KOPT-K1 (cell line): ENCODE data around the gene ZNF844.
"Not testable (repeated sequence)": the region's sequence is repeated elsewhere in the genome, so short reads cannot be mapped to it uniquely, and the experiment has no call there.

Experiments
- H3K27ac ChIP-seq: fragments of 200-600 bp; sonication (generic); 2 replicates; pipeline ENCODE4 v1.5.1; 2016; ENCODE audit warnings: antibody characterized with exemption, mild to moderate bottlenecking, low read depth, low read length; ENCODE audit not compliant: poor library complexity, severe bottlenecking
- H3K36me3 ChIP-seq: fragments of 200-600 bp; sonication (generic); 2 replicates; pipeline ENCODE4 v1.5.1; 2017; ENCODE audit warnings: antibody characterized with exemption, mild to moderate bottlenecking, low read length, moderate library complexity; ENCODE audit not compliant: insufficient read depth
- H3K9me3 ChIP-seq: fragments of 200-600 bp; sonication (generic); 2 replicates; pipeline ENCODE4 v1.5.1; 2017; ENCODE audit warnings: antibody characterized with exemption, low read length, mild to moderate bottlenecking; ENCODE audit not compliant: insufficient read depth, poor library complexity, severe bottlenecking

Gene ZNF844

GRCh38 chr19:12076331-12076730 lies 11.8 kb downstream of the ZNF844 start:
- peaks cover 51% of the 10 kb centered on the region for H3K9me3 ChIP-seq
- not testable (repeated sequence) for H3K36me3 ChIP-seq

GRCh38 chr19:12077375-12077774 lies 12.8 kb downstream of the ZNF844 start:
- Histone ChIP-seq H3K27ac (no peak overlapping the region), H3K36me3 (no peaks in the 10 kb centered on the region), H3K9me3 (peaks cover 51% of the 10 kb centered on the region)

More at GRCh38 chr19:12076331-12076730, 11.8 kb downstream of the ZNF844 start:
- H3K27ac ChIP-seq, result not testable (repeated sequence)

DNA sequence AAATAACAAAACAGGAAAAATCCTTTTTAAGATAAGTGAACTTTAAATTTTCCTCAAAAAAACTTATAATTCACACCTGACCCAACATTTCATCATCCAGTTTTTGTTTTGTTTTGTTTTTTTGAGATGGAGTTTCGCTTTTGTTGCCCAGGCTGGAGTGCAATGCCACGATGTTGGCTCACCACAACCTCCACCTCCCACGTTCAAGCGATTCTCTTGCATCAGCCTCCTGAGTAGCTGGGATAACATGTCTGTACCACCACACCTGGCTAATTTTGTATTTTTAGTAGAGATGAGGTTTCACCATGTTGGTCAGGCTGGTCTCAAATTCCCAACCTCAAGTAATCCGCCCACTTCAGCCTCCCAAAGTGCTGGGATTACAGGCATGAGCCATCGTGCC lies 18.8 kb downstream of the ZNF844 start:
- H3K36me3 ChIP-seq, H3K27ac ChIP-seq: not testable (repeated sequence)
- H3K9me3 ChIP-seq, result peaks cover 12% of the 10 kb centered on the region

GRCh38 chr19:12085074-12085818 lies 20.7 kb downstream of the ZNF844 start:
- peaks cover 4% of the 10 kb centered on the region for H3K9me3 ChIP-seq
- no peak overlapping the region for H3K27ac ChIP-seq
- no peaks in the 10 kb centered on the region for H3K36me3 ChIP-seq

GRCh38 chr19:12090807-12091206 lies 26.3 kb downstream of the ZNF844 start:
- H3K36me3 ChIP-seq, result peaks cover 21% of the 10 kb centered on the region
- no peaks in the 10 kb centered on the region for H3K9me3 ChIP-seq
- H3K27ac ChIP-seq, result no peak overlapping the region

DNA sequence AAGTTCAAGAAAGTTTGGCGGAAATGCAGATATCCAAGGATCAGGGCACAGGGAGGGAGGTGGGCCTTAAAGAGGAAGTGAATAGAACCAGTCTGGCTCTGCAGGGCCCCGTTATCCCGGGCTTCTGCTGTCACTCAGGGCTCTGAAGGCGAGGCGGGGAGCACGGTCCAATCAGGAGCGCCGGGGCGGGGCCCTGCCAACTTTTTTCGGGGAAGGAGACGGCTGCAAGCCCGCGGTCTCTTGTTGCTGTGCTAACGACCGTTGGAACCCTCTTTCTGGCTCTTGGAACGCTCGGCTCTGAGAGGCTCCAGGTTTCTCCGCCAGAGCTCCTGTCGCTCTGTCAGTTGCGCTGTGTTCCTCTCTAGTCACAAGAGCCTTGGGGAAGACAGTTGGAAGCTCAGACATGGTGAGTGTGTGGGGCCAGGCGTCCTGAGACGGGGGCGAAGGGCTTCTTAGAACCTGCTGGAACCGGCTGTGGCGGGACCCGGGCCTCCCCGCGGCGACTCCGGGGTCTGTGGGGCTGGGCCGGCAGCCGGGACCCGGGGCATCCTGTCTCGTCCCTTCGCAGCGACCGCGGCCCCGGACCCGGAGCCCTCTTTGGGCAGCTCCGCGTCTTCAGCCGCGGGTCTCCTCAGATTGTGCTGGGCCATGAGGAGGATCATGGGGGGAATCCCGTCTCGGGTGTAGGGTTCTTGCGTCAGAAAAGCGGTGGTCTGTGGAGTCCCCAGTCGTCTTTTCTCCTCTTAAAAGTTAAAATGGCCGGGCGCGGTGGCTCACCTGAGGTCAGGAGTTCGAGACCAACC lies 27.7 kb downstream of the ZNF844 start:
- peak overlapping the region; percentile 89 for H3K27ac ChIP-seq
- peaks cover 31% of the 10 kb centered on the region for H3K36me3 ChIP-seq
- H3K9me3 ChIP-seq, result peaks cover 3% of the 10 kb centered on the region

- H3K36me3 ChIP-seq, result peaks cover 38% of the 10 kb centered on the region
- peak overlapping the region; percentile 89 for H3K27ac ChIP-seq
- peaks cover 9% of the 10 kb centered on the region for H3K9me3 ChIP-seq
Observed at GRCh38 chr19:12092956-12093355, 28.4 kb downstream of the ZNF844 start.

DNA sequence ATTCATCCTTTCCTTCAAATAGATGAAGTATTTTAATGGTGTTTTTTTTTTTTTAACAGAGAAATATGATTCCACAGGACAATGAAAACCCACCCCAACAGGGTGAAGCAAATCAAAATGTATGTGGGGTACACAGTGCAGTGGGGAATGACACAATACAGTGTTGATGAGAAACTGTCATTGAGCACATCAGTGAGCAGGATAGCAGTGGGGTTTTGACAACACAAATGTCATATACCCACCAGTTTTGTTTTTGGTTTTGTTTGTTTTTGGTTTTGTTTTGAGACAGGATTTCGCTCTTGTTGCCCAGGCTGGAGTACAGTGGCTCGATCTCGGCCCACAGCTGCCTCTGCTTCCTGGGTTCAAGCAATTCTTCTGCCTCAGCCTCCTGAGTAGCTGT lies 29.2 kb downstream of the ZNF844 start:
- H3K27ac ChIP-seq, result no peak overlapping the region
- H3K9me3 ChIP-seq, result peaks cover 17% of the 10 kb centered on the region

DNA sequence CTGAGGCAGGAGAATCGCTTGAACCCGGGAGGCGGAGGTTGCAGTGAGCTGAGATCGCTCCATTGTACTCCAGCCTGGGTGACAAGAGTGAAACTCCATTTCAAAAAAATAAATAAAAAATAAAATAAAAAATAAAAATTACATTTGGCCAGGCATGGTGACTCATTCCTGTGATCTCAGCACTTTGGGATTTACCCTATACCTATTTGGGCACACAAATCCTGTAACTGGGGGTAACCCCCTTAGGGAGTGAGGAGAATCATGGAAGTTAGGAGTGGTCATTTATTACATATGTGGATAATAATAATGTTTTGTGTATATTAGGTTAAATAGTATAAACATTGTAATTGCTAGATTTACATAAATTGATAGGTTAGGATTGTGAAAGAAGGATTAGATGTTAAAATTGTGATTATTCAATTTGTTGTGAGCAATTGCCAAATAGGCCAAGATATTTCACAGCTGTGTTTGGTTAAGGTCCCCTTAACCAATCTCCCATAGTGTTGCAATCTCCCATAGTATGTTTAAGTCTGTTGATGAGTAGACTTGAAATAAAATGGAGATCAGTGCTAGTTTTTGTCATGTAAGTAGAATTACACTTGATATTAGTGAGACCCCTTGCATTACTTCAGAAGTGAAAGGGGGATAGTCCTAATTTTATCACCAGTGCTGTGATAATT lies 30.7 kb downstream of the ZNF844 start:
- no peak overlapping the region for H3K27ac ChIP-seq
- H3K36me3 ChIP-seq, result peaks cover 61% of the 10 kb centered on the region
- H3K9me3 ChIP-seq, result peaks cover 32% of the 10 kb centered on the region

More for the DNA sequence above, 29.2 kb downstream of the ZNF844 start:
- H3K36me3 ChIP-seq, result peaks cover 46% of the 10 kb centered on the region

- peaks cover 62% of the 10 kb centered on the region for H3K36me3 ChIP-seq
- H3K9me3 ChIP-seq, result peaks cover 40% of the 10 kb centered on the region
- no peak overlapping the region for H3K27ac ChIP-seq
Observed at GRCh38 chr19:12098040-12098439, 33.5 kb downstream of the ZNF844 start.

DNA sequence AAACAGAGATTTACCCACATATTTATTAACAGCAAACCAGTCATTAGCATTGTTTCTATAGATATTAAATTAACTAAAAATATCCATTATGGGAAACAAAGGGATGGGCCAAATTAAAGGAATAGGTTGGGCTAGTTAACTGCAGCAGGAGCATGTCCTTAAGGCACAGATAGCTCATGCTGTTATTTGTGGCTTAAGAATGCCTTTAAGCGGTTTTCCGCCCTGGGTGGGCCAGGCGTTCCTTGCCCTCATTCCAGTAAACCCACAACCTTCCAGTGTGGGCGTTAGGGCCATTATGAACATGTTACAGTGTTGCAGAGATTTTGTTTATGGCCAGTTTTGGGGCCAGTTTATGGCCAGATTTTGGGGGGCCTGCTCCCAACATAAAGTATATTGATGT lies 39.4 kb downstream of the ZNF844 start:
- peaks cover 42% of the 10 kb centered on the region for H3K9me3 ChIP-seq
- peaks cover 37% of the 10 kb centered on the region for H3K36me3 ChIP-seq
- H3K27ac ChIP-seq, result not testable (repeated sequence)

GRCh38 chr19:12111176-12111575 lies 46.6 kb downstream of the ZNF844 start:
- Histone ChIP-seq H3K36me3 (peaks cover 87% of the 10 kb centered on the region), H3K27ac (no peak overlapping the region), H3K9me3 (peaks cover 61% of the 10 kb centered on the region)

- peaks cover 86% of the 10 kb centered on the region for H3K36me3 ChIP-seq
- no peak overlapping the region for H3K27ac ChIP-seq
- peaks cover 52% of the 10 kb centered on the region for H3K9me3 ChIP-seq
Observed at GRCh38 chr19:12111943-12112637, 47.6 kb downstream of the ZNF844 start.

DNA sequence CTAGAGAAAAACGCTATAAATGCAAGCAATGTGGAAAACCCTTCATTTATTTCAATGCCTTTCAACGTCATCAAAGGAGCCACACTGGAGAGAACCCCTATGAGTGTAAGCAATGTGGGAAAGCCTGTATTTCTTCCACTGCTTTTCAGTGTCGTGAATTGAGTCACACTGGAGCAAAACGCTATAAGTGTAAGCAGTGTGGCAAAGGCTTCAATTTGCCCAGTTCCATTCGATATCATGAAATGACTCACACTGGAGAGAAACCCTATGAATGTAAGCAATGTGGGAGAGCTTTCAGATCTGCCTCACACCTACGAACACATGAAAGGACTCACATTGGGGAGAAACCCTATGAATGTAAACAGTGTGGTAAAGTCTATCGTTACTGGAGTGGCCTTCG lies 48.2 kb downstream of the ZNF844 start:
- no peak overlapping the region for H3K27ac ChIP-seq
- H3K9me3 ChIP-seq, result peaks cover 48% of the 10 kb centered on the region
- H3K36me3 ChIP-seq, result peaks cover 91% of the 10 kb centered on the region

DNA sequence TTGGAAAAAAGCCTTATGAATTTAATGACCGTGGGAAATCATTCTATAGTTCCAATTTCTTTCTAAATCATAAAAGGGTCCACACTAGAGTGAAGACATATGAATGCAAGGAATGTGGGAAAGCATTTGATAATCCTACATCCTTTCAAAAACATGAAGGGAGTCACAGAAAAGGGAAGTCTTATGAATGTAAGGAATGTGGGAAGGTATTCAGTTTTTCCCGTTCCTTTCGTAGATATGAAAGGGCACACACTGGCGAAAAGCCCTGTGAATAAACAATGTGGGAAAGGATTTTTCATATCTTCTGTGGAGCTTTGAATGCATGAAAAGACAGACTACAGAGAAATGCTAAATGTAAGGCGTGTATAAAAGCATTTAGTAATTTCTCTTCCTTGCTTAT lies 48.6 kb downstream of the ZNF844 start:
- Histone ChIP-seq H3K9me3 (peaks cover 48% of the 10 kb centered on the region), H3K27ac (no peak overlapping the region), H3K36me3 (peaks cover 92% of the 10 kb centered on the region)
